Measurements from ENCODE around the gene SALL4. TPM values are rescaled to one million over a fixed set of nuclear protein-coding genes. Genes with fewer than 3 reads are reported as not detected.

The SALL4 gene
- total RNA-seq, 1 experiment from 2014 or later, result 279 TPM

GRCh38 chr20:51801823-51802123 is 548 bp downstream of the SALL4 start:
- Histone ChIP-seq H3K9me3 (ENCODE audit: control insufficient read depth, low read depth, low read length) (no peaks in the 10 kb centered on the region), H3K56ac (ENCODE audit: insufficient read length, low read depth, low read length) (no peak overlapping the region), H3K18ac (ENCODE audit: insufficient read length, low read depth, low read length) (peak overlapping the region; percentile 90), H3K27ac (ENCODE audit: insufficient read length, low read depth, low read length) (peak overlapping the region; percentile 88), H4K8ac (replicated peaks; ENCODE audit: insufficient read length, low read depth, low read length) (no peak overlapping the region), H3K4me1 (ENCODE audit: insufficient read depth, low read length) (no peaks in the 10 kb centered on the region; the same call in 1 of the 2 replicates), H2BK12ac (ENCODE audit: insufficient read length, low read depth, low read length) (no peak overlapping the region), H2AFZ (ENCODE audit: low read length) (no peak overlapping the region), H2BK15ac (ENCODE audit: low read depth, low read length) (no peak overlapping the region), H2BK120ac (ENCODE audit: low read depth, low read length, poor library complexity, severe bottlenecking) (no peak overlapping the region), H3K79me1 (ENCODE audit: insufficient read depth, low read depth, low read length, poor library complexity, severe bottlenecking) (no peaks in the 10 kb centered on the region), H3K27me3 (ENCODE audit: insufficient read depth, low read length) (no peaks in the 10 kb centered on the region), H3K4ac (ENCODE audit: low read depth, low read length) (peak overlapping the region; percentile 64; the same call in 1 of the 2 replicates), H3K23me2 (ENCODE audit: insufficient read length, low read depth, low read length, poor library complexity, severe bottlenecking) (peaks cover 19% of the 10 kb centered on the region), H2BK20ac (ENCODE audit: low read depth, low read length, poor library complexity, severe bottlenecking) (no peak overlapping the region), H2AK5ac (ENCODE audit: insufficient read length, low read length) (no peak overlapping the region), H4K20me1 (ENCODE audit: control insufficient read depth, insufficient read depth, insufficient read length) (no peaks in the 10 kb centered on the region), H2BK5ac (ENCODE audit: insufficient read length, low read length) (peak overlapping the region; percentile 31), H3K4me2 (ENCODE audit: insufficient read depth, insufficient read length, low read length) (peak overlapping the region; percentile 81), H4K91ac (ENCODE audit: insufficient read length, low read depth, low read length) (peak overlapping the region; percentile 74), H3K14ac (ENCODE audit: insufficient read depth, low read length) (peak overlapping the region; percentile 73; the same call in 1 of the 2 replicates), H3T11ph (ENCODE audit: low read length) (peak overlapping the region; percentile 22), H3K9ac (ENCODE audit: extremely low read depth, insufficient read length, low read length) (peak overlapping the region; percentile 95), H3K79me2 (ENCODE audit: insufficient read depth, low read length) (peaks cover 30% of the 10 kb centered on the region), H3K23ac (ENCODE audit: insufficient read length, low read depth, low read length) (no peak overlapping the region), H4K5ac (ENCODE audit: insufficient read length, low read depth, low read length) (no peak overlapping the region)
- TF ChIP-seq CTCF (conservative IDR thresholded peaks at IDR 0.05), result no peak
- DNase-seq, result no peak
- H3K36me3 Mint-ChIP-seq (ENCODE audit: insufficient read depth in 1 of 3, low read depth in 3 of 3), result peaks cover 5 to 22% (median 8%) of the 10 kb centered on the region in 3 experiments
- no CpG with 5 or more reads among the region's 8 CpGs for whole genome bisulfite sequencing (ENCODE audit: extremely low coverage, insufficient read length, low lambda C conversion rate)
- H3K4me3 Mint-ChIP-seq, result peak overlapping the region; percentile 97 to 98
- peak overlapping the region; percentile 97 to 100 (median 99) for H3K27ac Mint-ChIP-seq
- H3K4me1 Mint-ChIP-seq, result peaks cover 36 to 39% of the 10 kb centered on the region in 2 experiments
- no peaks in the 10 kb centered on the region; the same call in 1 of the 2 replicates for H3K27me3 Mint-ChIP-seq (ENCODE audit: low read depth)
- peaks cover 0 to 3% of the 10 kb centered on the region in 2 experiments; a peak in 3 of 5 replicates for H3K9me3 Mint-ChIP-seq
